Measurements from ENCODE around the gene PLEKHA7.
"Not testable (repeated sequence)": the region's sequence is repeated elsewhere in the genome, so short reads cannot be mapped to it uniquely, and the experiment has no call there.

The PLEKHA7 gene

GRCh38 chr11:16935518-16936302, 78.5 kb downstream of the PLEKHA7 start:
- no peak for DNase-seq

DNA sequence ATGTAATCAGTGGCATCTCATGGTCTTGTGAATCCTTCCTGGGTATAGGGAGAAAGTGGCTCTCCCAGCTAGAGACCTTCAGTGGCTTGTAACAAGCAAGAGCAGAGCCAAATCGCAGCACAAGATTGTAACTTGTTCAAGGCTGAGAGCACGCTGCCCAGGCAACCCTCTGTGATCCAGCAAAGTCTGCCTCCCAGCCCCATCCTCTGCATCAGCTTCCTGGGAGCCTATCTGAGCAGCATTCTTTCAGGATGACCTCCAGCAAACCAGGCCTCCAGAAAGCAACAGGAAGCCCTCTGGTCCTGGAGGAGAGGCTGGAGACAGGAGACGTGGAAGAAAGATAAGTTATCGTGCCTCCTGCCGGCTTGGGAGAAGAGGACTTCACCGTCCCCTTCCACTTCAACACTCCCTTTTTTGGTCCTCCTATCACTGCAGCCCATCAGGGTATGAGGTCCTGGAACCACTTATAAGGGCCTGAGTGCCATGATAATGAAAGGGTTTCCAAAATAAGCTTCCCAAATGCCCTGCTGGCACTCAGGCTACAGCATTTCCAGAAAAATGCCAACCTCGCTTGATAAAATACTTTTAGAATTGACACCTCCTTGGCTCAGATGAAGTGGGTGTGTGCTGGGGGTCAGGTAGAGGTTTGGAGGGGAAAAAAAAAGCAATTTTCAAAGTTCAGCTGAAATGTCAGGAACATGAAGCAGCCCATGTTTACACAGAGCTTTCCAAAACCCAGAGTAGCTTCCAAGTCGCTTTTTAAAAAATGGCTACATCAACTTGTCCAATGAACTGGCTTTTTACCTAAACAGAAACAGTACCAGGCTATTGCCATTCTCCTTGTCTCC, 80.2 kb downstream of the PLEKHA7 start:
- DNase-seq = no peak

GRCh38 chr11:16933291-16933690, 80.9 kb downstream of the PLEKHA7 start:
- DNase-seq = no peak

- DNase-seq = no peak
Measured at GRCh38 chr11:16928044-16928443, 86.2 kb downstream of the PLEKHA7 start.

DNA sequence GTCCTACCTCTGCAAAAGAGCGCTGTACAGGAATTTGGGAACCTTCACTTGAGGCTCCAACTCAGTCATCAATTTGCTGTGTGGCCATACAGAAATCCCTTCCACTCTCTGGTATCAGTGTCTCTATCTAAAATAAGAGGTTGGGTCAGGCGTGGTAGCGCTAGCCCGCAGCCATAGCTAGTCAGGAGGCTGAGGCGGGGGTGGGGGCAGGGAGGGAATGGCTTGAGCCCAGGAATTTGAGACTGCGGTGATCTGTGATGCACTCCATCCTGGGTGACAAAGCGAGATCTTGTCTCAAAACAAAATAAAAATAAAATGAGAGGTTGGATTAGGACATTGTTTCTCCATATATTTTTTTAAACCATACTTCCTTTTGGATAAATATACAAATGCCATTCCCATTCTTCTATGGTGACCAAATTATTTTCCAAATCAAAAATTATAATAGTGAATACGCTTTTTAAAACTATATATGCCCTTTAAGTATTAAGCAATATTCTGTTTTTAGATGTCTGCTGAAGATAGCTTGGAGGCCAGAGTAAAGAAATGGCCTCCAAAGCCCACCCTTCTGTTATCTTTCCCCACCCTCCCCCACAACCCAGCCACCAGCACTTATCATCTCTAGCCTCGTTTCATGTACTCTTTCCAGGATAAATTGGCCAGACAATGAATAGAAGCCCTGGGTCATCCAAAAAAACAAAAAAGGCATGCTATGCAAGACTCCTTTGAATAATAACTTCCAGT, 87.2 kb downstream of the PLEKHA7 start:
- no peak for DNase-seq

GRCh38 chr11:16925561-16926065, 88.6 kb downstream of the PLEKHA7 start:
- DNase-seq = no peak

DNA sequence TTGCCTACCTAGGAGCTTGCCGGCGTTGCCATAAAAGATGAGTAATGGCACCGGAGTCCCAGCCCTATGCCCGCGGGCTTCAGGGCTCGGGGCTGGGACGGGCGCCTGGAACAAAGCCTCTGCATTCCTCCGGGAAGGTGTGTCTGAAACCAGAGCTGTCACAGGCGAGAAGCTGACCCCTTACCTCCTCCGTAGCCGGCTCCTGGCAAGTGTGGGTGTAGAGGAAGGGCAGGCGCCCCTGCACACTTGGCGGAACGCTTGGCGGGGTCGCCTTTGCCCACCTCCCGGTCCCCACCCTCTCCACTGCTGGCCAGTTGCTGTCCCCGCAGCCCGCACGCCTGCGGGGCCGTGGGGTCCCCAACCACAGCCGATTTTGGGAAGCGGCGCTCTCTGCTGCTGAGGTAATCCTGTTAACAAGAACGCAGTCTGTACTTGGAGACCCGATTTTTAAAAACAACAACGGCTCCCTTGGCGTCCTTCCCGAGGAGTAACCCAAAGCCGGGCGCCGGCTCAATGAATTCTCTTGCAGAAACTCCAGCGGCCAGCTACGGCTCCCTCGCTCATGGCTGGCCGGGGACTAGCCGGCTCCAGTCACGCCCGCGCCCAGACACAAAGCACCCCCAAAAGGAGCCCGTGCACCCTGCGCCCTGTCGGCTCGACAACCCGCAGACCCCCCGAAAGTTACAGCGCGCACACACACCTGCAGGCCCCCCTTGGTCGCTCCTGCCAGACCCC, 89.2 kb downstream of the PLEKHA7 start:
- DNase-seq = no peak

DNA sequence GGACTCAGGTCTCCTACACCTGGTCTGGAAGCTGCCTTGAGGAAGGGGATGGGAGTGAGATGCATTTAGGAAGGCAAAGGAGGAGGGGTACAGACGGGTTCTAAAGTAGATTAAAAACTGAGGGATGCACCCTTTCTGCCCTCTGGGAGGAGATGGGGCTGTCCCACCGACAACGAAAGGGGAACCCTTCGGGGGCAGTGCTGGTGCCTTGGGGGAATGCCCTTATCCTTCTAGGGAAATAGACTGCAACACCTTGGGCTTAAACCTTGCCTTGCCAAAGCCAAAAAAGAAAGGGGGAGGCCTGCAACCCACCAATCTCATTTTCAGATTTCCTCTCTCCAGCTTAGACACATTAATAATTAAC, 89.8 kb downstream of the PLEKHA7 start:
- DNase-seq = no peak

DNA sequence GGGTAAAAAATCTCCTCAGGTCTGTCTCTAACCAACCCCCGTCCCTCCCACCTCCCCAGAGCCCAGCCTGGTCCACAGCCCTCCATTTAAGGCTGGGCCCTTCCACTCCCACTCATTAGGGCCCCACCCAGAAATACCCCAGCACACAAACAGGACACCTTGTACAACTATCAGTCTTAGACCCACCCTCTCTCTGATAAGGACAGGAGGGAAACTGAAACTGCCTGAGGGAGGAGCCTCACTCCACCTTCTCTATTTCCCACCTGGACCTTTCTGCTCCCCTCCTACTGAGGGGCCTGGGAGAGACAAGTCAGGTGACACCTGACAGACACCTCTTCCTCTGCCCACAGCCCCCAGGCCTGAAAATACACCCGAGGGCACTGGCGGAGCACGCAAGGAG, 90.2 kb downstream of the PLEKHA7 start:
- no peak for DNase-seq

GRCh38 chr11:16921668-16922067, 92.5 kb downstream of the PLEKHA7 start:
- DNase-seq = no peak

DNA sequence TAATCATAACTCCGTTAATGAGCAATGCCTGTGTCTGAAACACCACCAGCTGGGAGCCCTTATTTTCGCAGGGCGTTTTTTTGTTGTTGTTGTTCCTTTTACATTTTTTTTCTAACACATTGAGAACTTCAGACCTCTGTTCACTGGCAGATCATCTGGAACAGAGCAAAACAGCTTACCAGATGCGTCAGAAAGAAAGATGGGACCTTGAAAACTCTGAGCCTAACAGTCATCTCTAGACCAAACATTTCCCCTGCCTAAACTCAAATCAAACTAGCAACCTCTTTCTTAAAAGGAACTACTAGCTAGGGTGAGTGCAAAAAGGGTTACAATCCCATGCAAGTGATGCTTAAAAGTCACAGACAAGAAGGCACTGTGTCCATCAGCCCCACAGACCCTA, 93.2 kb downstream of the PLEKHA7 start:
- no peak for DNase-seq

DNA sequence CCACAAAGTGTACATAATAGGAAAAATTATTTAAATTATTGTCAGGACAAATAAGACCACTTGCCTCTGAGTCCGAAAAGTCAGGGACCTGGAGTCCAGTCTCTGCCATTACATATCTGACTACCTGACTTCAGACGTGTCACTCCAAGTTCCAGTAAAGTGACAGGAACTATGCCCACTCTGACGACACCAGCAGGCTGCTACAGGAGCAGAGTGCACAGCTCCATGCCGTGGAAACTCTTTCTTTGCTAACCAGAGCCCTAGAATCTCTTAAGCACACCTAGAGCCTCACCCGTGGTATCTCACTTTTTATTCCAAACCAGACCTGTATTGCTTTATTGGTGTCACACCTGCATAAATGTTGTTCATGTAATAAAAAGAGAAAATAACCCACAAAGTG, 93.7 kb downstream of the PLEKHA7 start:
- DNase-seq = no peak

GRCh38 chr11:16918543-16919182, 95.6 kb downstream of the PLEKHA7 start:
- not testable (repeated sequence) for DNase-seq

GRCh38 chr11:16917941-16918340, 96.3 kb downstream of the PLEKHA7 start:
- no peak for DNase-seq

- DNase-seq = no peak
Measured at GRCh38 chr11:16912692-16913111, 101.5 kb downstream of the PLEKHA7 start.

DNA sequence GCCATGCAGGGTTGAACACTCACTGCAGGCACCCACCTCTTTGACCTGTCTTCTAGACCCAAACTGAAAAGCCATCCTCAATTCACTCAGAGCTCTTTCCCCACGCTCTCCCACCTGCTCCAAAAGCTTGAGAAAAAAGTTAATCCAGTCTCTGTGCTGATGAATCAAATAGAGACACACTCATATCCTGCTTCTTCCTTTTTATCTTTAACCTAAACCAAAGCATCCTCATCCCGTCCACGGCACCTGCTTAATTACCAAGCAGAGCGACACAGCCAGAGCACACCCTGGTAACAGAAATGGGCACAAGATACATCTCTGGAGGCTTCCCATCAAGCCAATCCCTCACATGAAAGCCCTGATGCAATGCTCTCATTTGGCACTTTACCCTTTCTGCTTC, 102.6 kb downstream of the PLEKHA7 start:
- DNase-seq = no peak

DNA sequence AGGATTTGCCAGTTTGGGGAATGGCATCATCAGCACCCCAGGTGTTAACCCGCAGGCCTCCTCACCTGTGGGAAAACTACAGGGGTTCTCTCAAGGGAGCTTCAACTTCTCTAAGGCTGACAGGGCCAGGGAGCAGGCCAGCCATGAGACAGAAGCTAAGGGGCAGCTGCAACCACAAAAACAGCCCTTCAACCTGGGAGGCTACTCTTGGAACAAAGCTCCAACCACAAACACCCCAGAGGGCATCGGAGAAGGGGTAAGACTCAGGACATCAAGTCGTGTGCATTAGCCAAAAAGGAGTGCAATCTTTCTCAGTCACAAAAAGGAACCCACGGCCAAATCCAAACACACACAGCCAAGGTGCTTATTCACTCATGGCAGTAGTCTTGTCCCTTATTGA, 103.0 kb downstream of the PLEKHA7 start:
- no peak for DNase-seq

- no peak for DNase-seq
Measured at GRCh38 chr11:16909359-16910035, 104.7 kb downstream of the PLEKHA7 start.

GRCh38 chr11:16905375-16905774, 108.8 kb downstream of the PLEKHA7 start:
- no peak for DNase-seq

DNA sequence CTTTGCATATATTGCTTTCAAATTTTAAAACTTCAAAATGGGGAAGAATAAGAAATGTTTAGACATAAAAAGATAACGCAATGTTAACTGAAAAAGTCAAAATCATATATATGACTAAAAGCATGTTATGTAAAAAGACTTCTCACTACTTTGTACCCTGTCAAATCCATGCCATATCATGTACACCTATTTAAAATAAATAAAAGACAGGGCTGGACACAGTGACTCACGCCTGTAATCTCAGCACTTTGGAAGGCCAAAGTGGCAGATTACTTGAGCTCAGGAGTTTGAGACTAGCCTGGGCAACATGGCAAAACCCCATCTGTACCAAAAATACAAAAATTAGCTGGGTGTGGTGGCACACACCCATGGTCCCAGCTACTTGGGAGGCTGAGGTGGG, 109.5 kb downstream of the PLEKHA7 start:
- DNase-seq = not testable (repeated sequence)

DNA sequence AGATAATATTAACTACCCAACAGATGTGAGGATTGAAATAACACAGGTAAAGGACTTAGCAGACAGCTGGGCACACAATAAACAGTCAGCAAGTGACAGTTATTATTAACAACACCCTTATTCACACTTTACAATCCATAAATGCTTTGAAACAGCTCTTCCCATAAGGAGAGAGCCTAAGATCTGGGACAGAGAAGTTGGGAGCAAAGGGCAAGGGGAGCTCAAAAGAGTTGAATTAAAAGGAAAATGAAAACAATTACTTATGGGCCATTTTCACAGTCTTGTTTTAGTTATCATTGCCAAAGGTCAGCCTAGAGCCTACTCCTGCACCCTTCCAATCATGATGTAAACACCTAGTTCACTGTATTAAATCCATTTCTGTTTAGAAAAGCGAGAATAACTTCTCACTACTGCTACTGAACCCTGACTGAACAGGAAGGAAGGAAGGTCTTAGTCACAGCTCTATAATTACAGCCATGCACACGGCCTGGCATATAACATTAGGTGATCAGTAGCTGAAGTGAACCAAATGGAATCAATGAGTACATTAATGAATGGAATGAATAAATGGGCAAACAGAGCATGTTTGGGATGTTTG, 111.3 kb downstream of the PLEKHA7 start:
- no peak for DNase-seq

Measured in NCI-H1436 treated with DMSO at 0.1 percent for 48 hours (cell line).